ENCODE data around the gene SEC63. TPM values are rescaled to one million over a fixed set of nuclear protein-coding genes. Genes with fewer than 3 reads are reported as not detected.
A peak's percentile ranks its signal among the peaks of the same experiment; 100 is the strongest.

The SEC63 gene
- total RNA-seq, 1 donor from 2014 or later = 19.2 TPM

DNA sequence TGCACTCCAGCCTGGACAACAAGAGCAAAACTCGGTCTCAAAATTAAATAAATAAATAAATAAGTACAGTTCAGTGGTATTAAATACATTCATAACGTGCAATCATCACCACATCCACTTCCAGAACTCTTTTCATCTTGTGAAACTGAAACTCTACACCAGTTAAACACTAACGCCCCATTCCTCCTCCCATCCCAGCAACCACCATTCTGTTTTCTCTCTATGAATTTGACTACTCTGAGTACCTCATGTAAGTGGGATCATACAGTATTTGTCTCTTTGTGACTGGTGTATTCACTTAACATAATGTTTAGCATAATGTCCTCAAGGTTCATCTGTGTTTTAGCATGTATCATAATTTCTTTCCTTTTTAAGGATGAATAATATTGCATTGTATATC, 104.8 kb downstream of the SEC63 start:
- no peak for DNase-seq

DNA sequence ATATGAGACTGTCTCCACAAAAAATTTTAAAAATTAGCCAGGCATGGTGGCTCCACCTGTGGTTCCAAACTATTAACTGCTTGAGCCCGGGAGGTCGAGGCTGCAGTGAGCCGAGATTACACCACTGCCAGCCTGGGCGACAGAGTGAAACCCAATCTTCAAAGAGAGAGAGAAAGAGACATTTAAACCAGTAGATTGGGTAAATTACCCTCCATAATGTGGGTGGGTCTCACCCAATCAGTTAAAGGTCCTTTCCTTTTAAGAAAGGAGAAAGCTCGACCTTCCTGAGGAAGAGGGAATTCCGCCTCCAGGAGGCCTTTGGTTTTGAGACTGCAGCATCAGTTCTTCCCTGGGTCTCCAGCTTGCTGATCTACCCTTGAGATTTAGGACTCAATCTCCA, 108.7 kb downstream of the SEC63 start:
- DNase-seq = no peak

DNA sequence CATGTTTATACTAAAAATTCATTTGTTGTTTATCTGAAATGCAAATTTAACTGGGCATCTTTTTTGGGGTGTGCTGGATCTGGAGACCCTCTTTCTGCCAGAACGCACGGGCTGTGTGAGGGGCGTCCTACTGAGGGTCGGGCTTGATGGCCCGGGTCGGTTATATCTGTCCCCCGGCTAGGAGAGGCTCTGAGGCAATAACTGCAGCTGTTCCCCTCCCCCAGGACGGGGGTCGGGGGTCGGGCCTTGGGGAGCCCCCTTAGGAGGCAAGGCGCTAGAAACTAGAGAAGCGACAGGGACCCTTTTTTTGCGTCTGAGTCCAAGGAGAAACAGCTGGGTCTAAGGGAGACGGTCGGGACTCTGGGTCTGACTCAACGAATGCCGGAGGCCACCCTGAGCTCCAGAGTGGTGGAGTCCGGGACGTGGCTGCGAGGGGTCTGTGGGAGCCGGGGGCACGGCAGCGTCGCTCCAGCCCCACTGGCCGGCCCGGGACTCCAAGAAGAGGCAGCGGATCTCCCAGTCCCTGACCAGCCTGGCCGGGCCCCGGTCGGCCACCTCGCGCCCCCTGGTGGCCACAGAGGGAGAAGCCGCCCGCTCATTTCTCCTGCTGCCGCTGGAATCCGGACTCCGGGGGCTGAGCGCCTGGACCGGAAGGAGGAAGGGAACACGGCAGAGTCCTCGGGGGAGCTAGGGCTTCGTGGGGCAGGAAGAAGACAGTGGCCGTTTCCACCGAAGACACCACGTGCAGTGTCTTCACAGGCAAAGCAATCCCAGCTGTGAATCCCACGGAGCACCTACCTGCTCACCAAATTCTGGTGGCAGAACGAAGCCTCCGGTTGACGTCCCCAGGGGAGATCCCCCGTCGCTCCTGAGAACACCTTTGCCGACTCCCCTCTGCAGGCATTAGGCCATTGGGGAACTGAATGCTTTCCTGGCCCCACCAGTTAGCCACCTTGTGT, 109.9 kb downstream of the SEC63 start:
- peak; percentile 80 for DNase-seq

DNA sequence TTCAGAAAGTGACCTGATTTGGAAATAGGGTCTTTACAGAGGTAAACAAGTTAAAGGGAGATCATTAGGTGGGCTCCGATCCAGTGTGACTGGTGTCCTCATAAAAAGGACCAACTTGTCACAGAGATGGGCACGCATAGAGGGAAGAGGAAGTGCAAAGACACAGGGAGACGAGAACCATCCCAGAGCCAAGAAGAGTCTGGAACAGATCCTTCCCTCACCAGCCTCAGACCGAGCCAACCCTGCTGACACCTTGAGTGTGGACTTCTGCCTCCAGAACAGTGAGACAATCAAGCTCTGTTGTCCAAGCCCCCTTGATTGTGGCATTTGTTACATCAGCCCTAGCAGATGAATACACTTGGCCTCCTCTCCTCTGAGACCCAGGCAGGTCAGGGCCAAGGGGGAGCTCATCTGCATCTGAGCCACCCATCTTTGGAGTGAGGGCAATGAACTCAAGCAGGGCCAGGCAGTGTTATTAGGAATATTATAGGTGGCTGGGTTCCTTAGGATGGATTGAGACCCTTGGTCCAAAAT, 111.7 kb downstream of the SEC63 start:
- no peak for DNase-seq

DNA sequence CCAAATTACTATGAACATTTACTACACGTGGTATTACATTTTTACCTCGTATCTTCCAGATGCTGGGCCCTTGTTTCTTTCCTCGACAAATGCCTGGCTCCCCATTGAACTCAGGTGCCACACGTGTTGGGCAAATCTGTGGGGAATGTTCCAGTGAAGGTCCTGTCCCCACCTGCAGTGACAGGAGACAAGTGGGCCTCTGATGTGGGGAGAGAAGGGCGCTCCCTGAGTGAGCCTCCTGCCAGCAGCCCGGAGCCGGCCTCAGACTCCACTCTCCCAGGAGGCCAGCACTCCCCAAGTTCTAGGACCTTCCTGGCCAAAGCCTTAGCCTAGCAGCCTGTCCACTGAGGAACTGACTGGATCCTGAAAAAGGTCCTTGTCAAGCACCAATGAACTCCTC, 112.2 kb downstream of the SEC63 start:
- DNase-seq = no peak

DNA sequence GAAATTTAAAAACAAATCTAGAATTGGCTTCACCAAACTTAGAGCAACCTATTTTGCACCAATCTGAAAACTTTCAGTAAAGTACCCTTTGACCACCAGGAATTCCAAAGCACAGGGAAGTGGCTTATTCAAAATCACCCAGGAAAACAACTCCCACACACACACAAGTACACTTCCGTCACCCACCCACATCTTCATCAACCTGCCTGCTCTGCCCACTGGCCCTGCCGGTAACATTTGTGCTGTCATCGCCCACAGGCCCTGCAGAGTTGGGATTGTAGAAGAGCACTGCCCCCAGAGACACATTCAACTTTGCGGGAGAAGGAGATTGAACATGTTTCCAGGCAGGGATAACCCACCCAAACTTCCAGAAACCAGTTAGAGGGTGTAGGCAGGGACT, 114.6 kb downstream of the SEC63 start:
- no peak for DNase-seq

DNA sequence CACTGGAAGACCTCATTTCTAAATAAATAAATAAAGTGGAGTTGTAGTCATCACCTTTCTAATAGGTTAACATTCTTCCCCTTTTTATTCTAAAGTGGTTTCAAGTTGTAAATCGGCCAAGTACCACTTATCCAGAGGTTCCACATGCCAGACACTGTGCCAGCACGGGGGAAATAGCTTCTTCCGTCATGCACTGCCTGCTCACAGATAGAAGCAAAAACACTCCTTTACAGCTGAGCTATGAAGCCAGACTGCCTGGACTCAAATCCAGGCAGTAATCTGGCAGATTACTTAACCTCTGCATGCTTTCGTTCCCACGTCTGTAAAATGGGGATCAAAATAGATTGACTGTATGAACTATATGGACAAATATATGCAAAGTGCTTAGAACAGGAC, 116.7 kb downstream of the SEC63 start:
- no peak for DNase-seq

DNA sequence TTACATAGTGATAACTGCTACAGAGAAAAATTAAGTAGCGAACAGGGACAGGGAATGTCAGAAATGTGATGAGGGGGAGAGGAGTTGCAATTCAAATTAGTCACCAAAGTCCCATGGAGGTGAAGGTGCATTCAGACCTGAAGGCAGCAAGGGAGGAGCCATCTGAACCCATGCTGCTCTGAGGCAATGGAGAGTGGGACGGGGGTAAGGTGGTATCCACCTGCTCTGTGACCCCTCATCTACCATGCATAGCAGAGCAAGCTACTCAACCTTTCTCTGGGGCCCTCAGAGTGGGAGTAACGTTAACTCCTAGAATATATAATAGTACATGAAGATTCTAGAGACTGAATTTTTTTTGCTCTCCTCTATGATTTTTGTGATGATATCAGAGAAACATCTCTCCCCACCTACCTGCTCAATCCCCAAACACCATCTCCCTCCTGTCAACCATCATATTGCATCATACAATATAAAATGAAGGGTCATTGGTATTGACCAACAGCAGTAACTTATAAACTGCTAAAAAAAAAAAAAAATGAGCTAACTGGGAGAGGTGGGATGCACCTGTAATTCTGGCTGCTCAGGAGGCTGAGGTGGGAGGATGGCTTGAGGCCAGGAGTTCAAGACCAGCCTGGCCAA, 117.3 kb downstream of the SEC63 start:
- no peak for DNase-seq

DNA sequence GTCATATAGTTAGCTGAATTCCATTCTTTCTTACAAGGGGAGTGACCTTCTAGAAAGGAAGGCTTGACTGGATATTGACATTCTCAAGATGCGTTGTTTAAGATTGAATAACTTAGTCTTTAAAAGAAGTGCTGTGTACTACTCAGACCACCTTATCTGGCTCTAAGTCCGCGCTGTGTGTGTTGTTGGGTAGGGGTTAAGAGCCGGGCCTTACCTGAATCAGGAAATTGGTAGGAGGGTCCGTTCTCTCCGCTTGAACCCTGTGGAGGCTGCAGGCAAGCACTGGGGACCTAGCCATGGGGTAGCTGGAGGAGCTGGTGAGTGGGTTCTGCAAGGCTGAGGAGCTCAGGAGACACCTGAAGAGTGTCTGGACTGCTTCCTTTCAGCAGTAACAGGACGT, 124.9 kb downstream of the SEC63 start:
- no peak for DNase-seq

DNA sequence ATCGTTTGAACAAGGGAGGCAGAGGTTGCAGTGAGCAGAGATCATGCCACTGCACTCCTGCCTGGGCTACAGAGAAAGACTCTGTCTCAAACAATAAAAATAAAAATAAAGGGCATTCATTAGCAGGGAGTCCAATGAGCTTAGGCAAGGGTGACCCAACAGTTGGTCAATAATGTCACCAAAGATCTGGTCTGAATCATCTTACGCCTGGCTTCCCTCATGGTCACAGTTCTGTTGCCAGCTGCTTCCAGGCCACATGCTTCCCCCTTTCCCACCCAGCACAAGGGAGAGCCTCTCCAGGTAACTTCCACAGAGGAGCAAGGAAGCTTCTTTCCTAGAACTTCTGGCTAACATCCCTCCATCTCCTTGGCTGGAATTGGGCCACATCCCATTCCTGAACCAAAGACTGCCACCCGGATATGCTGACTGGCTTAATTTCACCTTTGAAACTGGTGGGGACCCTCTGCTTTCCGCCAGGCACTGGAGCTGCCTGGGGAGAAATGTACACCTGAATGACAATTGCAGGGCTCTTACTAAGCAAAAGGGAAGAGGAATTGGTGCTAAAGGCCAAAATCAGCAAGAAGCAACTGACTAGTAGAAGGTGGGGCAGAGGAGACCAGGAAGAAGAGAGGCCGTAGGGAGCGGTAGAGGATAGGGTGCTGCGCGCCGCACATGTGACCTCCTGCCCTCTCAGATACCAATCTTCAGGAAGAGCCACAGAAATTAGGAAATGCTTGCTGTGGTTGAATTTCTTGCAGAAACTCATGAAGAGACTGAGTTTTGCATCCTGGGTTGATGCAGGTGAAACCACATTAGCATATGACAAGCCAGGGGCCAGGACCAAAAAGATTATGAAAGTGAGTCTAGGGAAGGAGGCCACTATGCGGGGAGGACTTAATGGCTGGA, 125.6 kb downstream of the SEC63 start:
- DNase-seq = no peak

DNA sequence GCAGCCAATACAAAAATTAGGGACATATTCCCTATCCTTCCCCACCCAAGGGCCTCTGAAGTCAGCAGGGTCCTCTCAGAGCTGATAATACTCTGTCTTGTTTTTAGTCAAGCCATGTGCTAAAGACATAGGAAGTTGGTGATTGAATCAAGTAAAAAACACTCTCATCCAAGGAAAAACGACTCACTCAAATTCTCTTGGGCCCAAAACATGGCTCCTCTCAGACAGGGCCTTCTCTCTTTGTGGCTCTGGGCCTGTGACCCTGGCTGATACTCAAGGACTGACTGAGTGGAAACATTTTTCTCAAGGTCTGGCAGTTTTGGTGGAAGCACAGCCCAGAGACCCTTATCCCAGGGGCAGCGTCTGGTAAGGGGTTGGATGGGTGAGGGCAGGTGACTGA, 127.9 kb downstream of the SEC63 start:
- no peak for DNase-seq

DNA sequence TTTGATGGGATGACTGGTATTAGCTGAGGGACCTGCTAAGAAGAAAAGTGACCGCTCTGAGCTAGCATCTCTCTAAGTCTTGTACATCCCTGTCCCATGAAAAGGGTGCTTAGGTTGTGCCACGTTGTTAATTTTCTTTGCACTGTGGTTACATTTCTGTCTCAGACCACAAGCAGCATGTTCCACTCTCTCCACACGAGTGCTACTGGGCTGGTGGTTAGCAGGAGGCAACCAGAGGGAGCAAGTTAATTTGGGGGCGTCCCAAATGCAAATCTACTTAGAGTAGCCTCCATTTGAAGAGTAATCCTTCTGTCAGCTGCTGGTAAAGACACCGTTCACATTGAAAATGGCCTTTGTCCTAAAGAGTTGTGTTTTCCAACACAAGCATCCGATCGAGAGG, 130.5 kb downstream of the SEC63 start:
- no peak for DNase-seq

DNA sequence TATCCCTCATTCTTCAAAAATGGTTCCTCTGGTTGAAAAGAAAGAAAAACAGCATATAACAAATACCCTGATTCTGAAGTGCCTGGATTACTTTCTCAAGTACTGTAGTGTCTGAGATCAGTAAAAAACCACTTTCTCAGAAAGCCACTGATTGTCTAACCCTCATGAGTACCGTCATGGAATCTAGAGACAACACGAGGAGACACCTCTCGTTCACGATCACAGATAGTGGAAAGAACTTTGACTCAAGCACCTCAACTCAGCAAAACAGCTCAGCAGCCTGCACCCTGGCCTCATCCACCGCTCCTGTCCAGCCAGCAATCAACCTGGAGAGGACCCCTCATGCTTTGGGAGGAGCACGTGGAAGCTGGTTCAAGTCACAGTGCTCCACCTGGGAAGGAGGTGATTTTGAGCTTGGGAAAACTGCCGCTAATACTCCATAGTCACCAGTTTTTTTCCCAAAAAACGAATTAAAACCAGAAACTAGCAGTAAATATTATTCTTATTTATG, 134.9 kb downstream of the SEC63 start:
- DNase-seq = no peak

DNA sequence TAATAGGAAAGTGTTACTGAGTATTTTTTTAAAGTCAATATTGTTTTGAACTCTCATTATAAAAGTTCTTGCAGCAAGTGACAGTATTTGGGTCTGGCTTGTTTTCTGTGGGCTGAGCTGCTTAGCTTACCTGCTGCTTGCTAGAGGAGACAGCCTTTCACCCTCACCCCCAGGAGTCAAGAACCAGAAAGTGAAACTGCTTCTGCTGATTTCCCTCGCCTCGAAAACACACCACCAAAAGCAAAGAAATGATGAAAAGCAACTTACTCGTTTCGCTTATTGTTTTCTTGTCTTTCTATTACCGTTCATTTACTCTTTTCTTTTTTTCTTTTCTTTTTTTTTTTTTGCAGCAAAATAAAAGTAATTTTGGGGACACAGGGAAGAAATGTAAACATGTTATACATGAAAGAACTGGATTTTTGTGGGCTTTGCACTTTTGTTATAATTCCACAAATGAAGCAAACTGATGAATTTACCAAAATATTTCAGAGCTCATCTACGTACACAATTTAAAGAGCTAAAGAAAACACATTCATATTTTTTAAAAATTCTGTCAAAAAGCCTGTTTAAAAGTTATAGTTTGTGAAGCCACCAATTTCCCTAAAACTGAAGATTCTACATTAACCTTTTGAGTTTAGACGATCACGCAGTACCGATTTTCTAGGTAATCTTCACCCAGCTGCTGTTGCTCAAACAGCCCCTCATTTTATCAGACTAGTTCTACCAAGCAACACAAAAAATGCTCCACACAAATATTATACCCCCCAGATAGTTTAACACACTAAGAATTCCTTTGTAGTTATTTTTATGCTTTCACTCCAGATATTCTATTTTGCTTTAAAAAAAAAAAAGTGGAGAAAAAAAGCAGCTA, 135.6 kb downstream of the SEC63 start:
- DNase-seq = no peak

DNA sequence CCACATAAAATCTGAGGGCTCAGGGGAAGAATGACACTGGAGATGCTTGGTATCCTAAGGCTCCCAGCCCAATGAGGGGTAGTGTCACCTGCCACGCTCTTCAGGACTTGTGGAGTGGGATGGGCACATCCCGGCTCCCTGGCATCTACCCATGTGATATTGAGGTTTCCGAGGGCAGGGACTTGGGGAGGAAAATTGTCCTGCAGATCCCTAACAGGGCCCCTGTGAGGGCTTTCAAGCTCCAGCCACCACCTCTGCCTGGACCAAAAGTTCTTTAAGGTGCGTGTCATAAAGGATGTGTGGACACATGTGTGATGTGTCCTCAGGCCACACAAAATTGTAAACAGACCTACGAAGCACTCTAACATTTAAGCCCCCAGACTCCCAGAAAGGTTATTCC, 136.4 kb downstream of the SEC63 start:
- no peak for DNase-seq

DNA sequence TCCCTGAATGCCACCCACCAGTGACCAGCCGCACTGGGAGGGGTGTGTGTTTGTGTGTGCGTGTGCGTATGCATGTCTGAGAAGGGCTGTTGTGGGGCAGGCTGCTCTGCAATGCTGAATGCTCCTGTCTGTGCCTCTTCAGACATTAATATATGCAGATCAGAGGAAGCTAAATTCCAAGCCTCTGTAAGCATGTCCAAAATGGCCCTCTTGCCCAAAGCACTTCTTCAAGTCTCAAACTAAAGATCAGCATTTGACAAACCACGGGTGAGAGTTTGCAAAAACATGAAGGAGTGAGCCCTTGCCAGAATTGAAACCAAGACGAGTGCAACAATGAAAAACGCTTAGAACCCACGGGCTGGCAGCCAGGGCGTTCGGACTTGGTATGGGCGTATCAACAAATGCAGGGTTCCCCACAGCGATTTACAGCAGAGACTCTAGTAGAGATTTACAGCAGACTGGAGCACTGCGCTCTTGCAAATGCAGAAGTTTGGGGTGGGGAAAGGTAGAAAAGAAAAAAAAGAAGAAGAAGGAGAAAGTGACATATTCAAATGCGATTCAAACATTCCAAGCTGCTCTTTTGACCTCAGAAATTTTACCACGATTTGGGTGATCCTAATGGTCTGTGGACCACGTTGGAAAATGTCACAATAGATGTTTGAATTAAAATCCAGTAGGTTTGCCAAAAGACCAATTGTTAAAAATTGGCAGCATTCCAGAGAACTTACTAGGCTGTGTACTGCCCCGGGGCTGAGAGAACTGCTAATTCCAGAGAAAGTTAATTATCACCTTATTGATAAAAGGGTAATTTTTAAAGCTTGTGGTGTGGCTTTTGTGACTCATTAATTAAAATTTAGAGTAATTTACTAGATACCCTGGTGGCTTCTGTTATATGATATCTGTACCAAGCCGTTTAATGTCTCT, 137.4 kb downstream of the SEC63 start:
- peak; percentile 56 for DNase-seq

DNA sequence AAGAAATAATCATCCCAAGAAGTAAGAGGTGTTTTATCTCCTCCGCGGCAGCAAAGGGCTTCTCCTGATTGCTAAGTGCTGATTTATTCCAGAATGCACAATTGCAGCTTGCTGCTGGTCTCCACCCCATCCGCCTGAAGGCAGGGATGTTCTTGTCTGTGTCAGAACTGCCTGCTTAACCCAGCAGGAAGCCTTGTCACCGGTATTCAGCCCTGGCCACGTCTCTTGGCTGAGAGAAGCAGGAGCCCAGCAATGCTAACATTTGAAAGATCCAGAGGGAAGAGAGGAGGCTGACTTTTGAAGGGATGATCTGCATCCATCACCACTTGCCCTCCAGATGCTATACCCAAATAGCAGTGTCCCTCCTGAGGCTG, 138.1 kb downstream of the SEC63 start:
- DNase-seq = no peak

DNA sequence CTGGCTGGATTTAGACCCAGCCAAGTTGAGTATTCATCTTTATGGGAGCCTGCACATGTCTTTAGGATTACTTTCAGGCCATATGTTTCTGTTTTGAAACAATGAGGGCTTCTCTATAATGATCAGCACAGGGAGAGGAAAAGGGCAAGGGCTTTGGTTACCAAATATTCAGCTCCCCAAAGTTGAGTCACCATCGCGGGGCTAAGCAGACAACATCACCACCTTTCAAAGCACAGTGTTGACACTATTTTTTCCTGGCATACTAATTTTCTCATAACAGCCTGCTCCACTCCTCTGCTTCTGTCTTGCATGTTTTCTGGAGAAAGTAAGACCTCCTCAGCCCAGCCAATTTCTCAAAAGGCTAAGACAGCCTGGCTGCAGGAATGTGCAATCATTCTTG, 138.8 kb downstream of the SEC63 start:
- DNase-seq = no peak

DNA sequence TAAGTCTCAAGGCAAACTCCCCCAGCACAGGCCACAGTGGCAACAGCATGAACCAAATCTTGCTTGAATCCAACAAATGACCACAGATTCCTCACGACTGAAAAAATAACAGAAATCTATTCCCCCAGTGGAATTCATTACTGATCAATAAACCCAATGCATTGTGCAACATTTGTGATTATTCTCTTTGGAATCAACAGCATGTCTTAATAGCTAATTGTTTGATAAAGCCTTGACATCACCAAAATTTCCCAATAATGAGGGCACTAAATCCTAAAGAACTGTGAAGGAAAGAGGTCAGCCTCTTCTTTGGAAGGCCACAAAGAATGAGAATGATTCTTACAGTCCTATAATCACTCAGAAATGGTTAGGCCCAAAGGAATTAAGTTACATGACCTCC, 139.7 kb downstream of the SEC63 start:
- no peak for DNase-seq

DNA sequence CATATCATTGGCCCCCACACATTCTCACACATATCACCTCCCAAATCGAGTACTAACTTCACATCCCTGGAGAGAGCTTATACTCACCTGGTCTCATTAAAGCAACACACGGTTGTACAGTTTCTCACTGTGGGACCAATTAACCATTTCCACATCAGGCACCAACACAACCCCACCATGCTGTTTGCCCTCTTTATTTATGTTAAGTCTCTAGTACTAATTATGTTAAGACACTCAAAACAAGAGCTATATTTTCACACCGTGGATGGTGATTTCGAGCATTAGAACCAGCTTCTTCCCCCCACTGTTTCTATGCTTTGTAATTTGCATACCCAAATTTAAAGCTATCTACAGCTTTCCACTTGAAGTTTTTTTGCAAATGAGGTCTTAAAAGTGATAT, 140.2 kb downstream of the SEC63 start:
- no peak for DNase-seq

All from dermis blood vessel endothelial cell (primary cell).